Upper lobe of left lung (tissue), 4 donors: ENCODE measurements around the gene ATXN2.

Experiments used
- EP300 ChIP-seq, 4 donors: sonication (generic); formaldehyde crosslinking; IDR thresholded peaks; one replicate each; pipeline ENCODE4 v1.5.1; 2017; ENCODE audit warnings: antibody characterized with exemption in 4 of 4, control low read depth in 2 of 4
- POLR2A ChIP-seq, 4 donors: fragments of 450-650 bp; IDR thresholded peaks; one replicate each; pipeline ENCODE4 v1.5.1; 2016 to 2017; ENCODE audit warnings: antibody characterized with exemption in 4 of 4, mild to moderate bottlenecking in 2 of 4
- POLR2AphosphoS5 ChIP-seq, 2 donors: sonication (generic); formaldehyde crosslinking; IDR thresholded peaks; one replicate each; pipeline ENCODE4 v1.5.1; 2017; ENCODE audit warnings: antibody characterized with exemption in 2 of 2
- TF ChIP-seq, protein P1 (sequence below), 6 experiments: fragments of 450-650 bp in 4 of 6; fragments of 200-600 bp in 2 of 6; sonication (generic) in 2 of 6; IDR thresholded peaks; one replicate each; pipeline ENCODE4 v1.5.1; 2016 to 2019; ENCODE audit warnings: antibody characterized with exemption in 6 of 6

DNA sequence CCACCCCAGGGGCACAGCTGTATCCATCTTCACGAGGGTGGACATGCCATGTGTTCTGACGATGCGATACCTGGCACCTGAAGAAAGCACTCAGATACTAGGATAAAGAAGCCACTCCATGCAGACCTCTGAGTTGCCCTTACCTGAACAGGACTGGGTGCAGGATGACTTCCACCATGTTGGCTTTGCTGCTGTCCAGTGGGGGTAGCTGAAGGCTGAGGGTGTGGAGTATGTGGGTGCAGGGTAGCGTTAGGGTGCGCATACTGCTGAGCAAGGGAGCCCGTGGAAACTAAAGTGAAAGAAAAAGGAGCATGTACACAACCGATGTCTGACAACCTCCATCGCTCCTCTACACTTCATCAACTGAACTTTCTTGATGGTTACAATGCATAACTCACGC lies 142.0 kb downstream of the ATXN2 start:
- TF ChIP-seq, protein P1, sequence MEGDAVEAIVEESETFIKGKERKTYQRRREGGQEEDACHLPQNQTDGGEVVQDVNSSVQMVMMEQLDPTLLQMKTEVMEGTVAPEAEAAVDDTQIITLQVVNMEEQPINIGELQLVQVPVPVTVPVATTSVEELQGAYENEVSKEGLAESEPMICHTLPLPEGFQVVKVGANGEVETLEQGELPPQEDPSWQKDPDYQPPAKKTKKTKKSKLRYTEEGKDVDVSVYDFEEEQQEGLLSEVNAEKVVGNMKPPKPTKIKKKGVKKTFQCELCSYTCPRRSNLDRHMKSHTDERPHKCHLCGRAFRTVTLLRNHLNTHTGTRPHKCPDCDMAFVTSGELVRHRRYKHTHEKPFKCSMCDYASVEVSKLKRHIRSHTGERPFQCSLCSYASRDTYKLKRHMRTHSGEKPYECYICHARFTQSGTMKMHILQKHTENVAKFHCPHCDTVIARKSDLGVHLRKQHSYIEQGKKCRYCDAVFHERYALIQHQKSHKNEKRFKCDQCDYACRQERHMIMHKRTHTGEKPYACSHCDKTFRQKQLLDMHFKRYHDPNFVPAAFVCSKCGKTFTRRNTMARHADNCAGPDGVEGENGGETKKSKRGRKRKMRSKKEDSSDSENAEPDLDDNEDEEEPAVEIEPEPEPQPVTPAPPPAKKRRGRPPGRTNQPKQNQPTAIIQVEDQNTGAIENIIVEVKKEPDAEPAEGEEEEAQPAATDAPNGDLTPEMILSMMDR (IDR thresholded peaks at IDR 0.05), result no peak
- no peak for TF ChIP-seq POLR2AphosphoS5 (IDR thresholded peaks at IDR 0.05)
- no peak for TF ChIP-seq POLR2A (IDR thresholded peaks at IDR 0.05)
- TF ChIP-seq EP300 (IDR thresholded peaks at IDR 0.05), result no peak
